Peyer's patch (tissue), 4 donors: ENCODE measurements around the gene CSNK2B.

Experiments used
- POLR2A ChIP-seq, 2 donors: fragments of 450-650 bp; IDR thresholded peaks; one replicate each; pipeline ENCODE4 v1.5.1; 2017; ENCODE audit warnings: antibody characterized with exemption in 2 of 2, mild to moderate bottlenecking in 2 of 2, moderate library complexity in 2 of 2
- TF ChIP-seq, protein P1 (sequence below), 6 experiments: fragments of 450-650 bp in 4 of 6; fragments of 200-600 bp in 2 of 6; sonication (generic) in 1 of 6; IDR thresholded peaks; one replicate each; pipeline ENCODE4 v1.5.1; 2017 to 2019; ENCODE audit warnings: antibody characterized with exemption in 6 of 6, mild to moderate bottlenecking in 3 of 6, moderate library complexity in 1 of 6

GRCh38 chr6:31642798-31643570, 22.9 kb upstream of the CSNK2B start:
- TF ChIP-seq, protein P1, sequence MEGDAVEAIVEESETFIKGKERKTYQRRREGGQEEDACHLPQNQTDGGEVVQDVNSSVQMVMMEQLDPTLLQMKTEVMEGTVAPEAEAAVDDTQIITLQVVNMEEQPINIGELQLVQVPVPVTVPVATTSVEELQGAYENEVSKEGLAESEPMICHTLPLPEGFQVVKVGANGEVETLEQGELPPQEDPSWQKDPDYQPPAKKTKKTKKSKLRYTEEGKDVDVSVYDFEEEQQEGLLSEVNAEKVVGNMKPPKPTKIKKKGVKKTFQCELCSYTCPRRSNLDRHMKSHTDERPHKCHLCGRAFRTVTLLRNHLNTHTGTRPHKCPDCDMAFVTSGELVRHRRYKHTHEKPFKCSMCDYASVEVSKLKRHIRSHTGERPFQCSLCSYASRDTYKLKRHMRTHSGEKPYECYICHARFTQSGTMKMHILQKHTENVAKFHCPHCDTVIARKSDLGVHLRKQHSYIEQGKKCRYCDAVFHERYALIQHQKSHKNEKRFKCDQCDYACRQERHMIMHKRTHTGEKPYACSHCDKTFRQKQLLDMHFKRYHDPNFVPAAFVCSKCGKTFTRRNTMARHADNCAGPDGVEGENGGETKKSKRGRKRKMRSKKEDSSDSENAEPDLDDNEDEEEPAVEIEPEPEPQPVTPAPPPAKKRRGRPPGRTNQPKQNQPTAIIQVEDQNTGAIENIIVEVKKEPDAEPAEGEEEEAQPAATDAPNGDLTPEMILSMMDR (IDR thresholded peaks at IDR 0.05), result no peak
- TF ChIP-seq POLR2A (IDR thresholded peaks at IDR 0.05), result no peak
